Sigmoid colon (tissue), 7 donors: ENCODE results near the gene SLC16A8. TPM values are rescaled to one million over a fixed set of nuclear protein-coding genes. Genes with fewer than 3 reads are reported as not detected.

Experiments
- DNase-seq: peaks from one replicate; pipeline ENCODE4 v3.0.0-alpha.2; 2019
- H3K27ac ChIP-seq, 4 donors: fragments of 200-600 bp; sonication (generic); one replicate each; pipeline ENCODE4 v1.5.1; 2016 to 2019; ENCODE audit warnings: mild to moderate bottlenecking in 1 of 4
- H3K27me3 ChIP-seq, 3 donors: fragments of 200-600 bp; sonication (generic); one replicate each; pipeline ENCODE4 v1.5.1; 2019; ENCODE audit warnings: mild to moderate bottlenecking in 1 of 3
- H3K36me3 ChIP-seq, 4 donors: fragments of 200-600 bp; sonication (generic); one replicate each; pipeline ENCODE4 v1.5.1; 2016 to 2019
- H3K4me1 ChIP-seq, 4 donors: fragments of 200-600 bp; sonication (generic); one replicate each; pipeline ENCODE4 v1.5.1; 2017 to 2019
- H3K4me3 ChIP-seq, 4 donors: fragments of 200-600 bp; sonication (generic); one replicate each; pipeline ENCODE4 v1.5.1; 2017 to 2019; ENCODE audit warnings: mild to moderate bottlenecking in 2 of 4, moderate library complexity in 1 of 4
- H3K9me3 ChIP-seq, 4 donors: fragments of 200-600 bp in 3 of 4; sonication (generic) in 3 of 4; one replicate each; pipeline versions ENCODE4 v1.5.1 to v1.6.1; 2013 to 2019
- CTCF ChIP-seq, 4 experiments: fragments of 450-650 bp in 3 of 4; fragments of 200-600 bp in 1 of 4; IDR thresholded peaks; one replicate each; pipeline ENCODE4 v1.5.1; 2016 to 2019; ENCODE audit warnings: antibody characterized with exemption in 4 of 4, mild to moderate bottlenecking in 3 of 4, moderate library complexity in 2 of 4
- EP300 ChIP-seq, 4 donors: sonication (generic); formaldehyde crosslinking; IDR thresholded peaks; one replicate each; pipeline ENCODE4 v1.6.1; 2017; ENCODE audit warnings: antibody characterized with exemption in 4 of 4
- POLR2A ChIP-seq, 2 donors: fragments of 450-650 bp; IDR thresholded peaks; one replicate each; pipeline ENCODE4 v1.6.1; 2016; ENCODE audit warnings: antibody characterized with exemption in 2 of 2, mild to moderate bottlenecking in 2 of 2, moderate library complexity in 2 of 2
- POLR2AphosphoS5 ChIP-seq, 4 donors: sonication (generic); formaldehyde crosslinking; IDR thresholded peaks; one replicate each; pipeline ENCODE4 v1.6.1; 2017; ENCODE audit warnings: antibody characterized with exemption in 4 of 4
- WGBS, 2 donors: extraction: QIAGEN DNeasy Blood & Tissue Kit; methylation state at CpG; one replicate each; pipeline ENCODE4 v1.1.7; 2013; 5-methylcytosine and 5-hydroxymethylcytosine counted together
- intact Hi-C: fragments of 100-400 bp; cut with DNase I; formaldehyde crosslinking; loops from one replicate; pipeline ENCODE4 v1.15.1; 2023
- polyA plus RNA-seq, 3 donors: library from polyadenylated mRNA; stranded (reverse); fragments of 200-250 nt; gene quantifications; one replicate each; pipeline ENCODE4 v1.2.3, GENCODE V29; 2013
- total RNA-seq, 4 donors: library from RNA; depleted of rRNA; stranded (reverse); fragments of >200 nt; gene quantifications; one replicate each; pipeline ENCODE4 v1.1.0, GENCODE V29; 2016
- donor health status: healthy with polysubstance abuse.
- donor health status: Bipolar disorder and iron deficiency.
- donor health status: healthy.

The SLC16A8 gene
- total and polyA plus RNA-seq, 7 donors: 0.20 to 0.71 (median 0.55) TPM; not detected in 4

- Histone ChIP-seq H3K36me3 (no peaks in the 10 kb centered on the region), H3K4me1 (peaks cover 0 to 10% (median 0%) of the 10 kb centered on the region in 4 donors), H3K27ac (peak overlapping the region in 3 of 4 donors; percentile 43 to 65 (median 56)), H3K4me3 (no peak overlapping the region), H3K27me3 (no peaks in the 10 kb centered on the region), H3K9me3 (no peaks in the 10 kb centered on the region)
- no peak for DNase-seq
- TF ChIP-seq CTCF (IDR thresholded peaks at IDR 0.05): no peak
- peak in 1 of 2 donors; percentile 31 for TF ChIP-seq POLR2A (IDR thresholded peaks at IDR 0.05)
- TF ChIP-seq POLR2AphosphoS5 (IDR thresholded peaks at IDR 0.05): peak in 2 of 4 donors; percentile 52 to 71
- TF ChIP-seq EP300 (IDR thresholded peaks at IDR 0.05): no peak
- intact Hi-C loops: loop anchor here (5.0 to 10.0 kb wide), 3 partner anchors 52 to 455 kb away; partner anchors contain the start of gene DDX17
- WGBS, 2 donors: 47 to 78% methylated on average over 20 of the region's 20 CpGs
Observed at GRCh38 chr22:38049812-38050619, 34.0 kb downstream of the SLC16A8 start.

DNA sequence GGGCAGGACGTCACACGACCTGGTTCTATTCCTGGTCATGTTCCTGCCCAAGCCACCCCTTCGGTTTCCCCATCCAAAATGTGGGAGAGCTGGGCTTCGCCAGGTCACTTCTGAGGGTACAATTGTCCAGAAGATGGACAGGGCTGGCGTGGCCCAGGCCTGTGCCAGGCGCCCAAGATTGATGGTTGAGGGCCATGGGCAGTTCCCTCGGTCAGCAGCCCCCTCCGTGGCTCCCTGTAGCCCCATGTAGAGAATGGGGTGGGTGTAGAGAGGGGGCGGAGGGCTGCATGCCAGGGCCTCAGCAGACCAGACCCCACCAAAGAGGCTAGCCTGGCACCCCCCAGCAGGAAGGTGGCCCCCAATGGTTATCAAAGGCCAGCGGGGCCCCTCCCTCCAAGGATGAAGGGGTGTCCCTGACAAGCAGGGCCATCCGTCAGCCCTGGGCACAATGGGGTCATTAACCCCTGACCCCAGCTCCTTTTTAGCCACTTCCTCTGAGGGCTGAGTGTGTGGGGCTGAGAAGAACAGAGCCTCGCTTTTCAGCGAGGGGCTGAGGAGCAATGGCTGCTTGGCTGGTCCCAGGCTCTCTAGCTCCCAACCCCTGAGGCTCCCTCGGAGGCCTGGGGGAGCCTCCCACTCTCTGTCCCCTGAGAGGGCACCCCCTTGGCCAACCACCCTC is 37.8 kb downstream of the SLC16A8 start:
- H3K4me3 ChIP-seq: no peak overlapping the region
- intact Hi-C loops: no loop called here
- H3K36me3 ChIP-seq: no peaks in the 10 kb centered on the region
- TF ChIP-seq POLR2AphosphoS5 (IDR thresholded peaks at IDR 0.05) (no peak), CTCF (IDR thresholded peaks at IDR 0.05) (no peak), EP300 (IDR thresholded peaks at IDR 0.05) (no peak)
- H3K27ac ChIP-seq: peak overlapping the region in 3 of 4 donors; percentile 10 to 22 (median 17)
- no peaks in the 10 kb centered on the region for H3K9me3 ChIP-seq
- 81 to 84% methylated on average over 14 of the region's 14 CpGs for WGBS, 2 donors
- no peaks in the 10 kb centered on the region for H3K27me3 ChIP-seq
- no peak for DNase-seq
- no peaks in the 10 kb centered on the region for H3K4me1 ChIP-seq

DNA sequence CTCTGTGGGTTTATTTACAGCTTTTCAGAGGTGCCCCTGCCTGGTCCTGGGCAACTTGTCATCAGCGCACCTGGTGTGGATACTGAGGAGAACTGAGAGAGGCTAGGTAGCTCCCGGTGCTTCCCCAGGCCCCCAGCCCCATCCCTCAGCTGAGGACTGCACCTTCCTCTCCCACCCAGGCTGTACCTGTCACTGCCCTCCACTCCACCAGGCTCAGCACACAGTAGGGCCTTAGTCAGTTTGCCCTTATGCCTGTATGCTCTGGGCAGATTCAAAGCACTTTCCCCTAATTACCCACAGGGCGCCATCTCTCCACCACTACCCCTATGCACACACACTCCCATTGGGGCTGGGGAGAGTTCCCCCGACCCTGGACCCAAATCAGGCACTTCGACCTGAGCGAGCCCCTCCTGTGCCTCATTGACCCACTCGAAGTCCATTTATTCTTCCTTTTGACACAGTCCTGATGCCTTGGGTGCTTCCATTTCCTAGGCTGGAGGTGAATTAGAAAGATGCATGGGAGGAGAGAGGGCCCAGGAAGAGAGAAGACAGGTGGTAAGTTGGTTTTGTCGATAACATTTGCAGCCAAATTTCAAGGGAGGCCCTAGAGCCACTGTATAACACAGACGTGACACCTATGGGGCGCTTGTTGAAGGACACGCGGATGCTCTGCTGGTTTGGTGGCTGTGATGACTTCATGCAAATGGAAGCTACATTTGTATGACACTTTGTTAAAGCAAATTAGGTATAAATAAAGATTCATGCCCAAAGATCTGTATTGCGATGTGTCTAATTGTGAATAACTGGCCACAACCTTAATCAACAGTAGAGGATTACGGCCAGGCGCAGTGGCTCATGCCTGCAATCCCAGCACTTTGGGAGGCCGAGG is 40.6 kb downstream of the SLC16A8 start:
- no peak for DNase-seq
- Histone ChIP-seq H3K27ac (peak overlapping the region in 1 of 4 donors; percentile 17), H3K4me1 (peaks cover 0 to 5% (median 0%) of the 10 kb centered on the region in 4 donors), H3K9me3 (no peaks in the 10 kb centered on the region), H3K27me3 (no peaks in the 10 kb centered on the region), H3K36me3 (no peaks in the 10 kb centered on the region), H3K4me3 (no peak overlapping the region)
- intact Hi-C loops: no loop called here
- 90 to 94% methylated on average over 16 of the region's 16 CpGs for WGBS, 2 donors
- TF ChIP-seq POLR2A (IDR thresholded peaks at IDR 0.05) (no peak), POLR2AphosphoS5 (IDR thresholded peaks at IDR 0.05) (no peak), CTCF (IDR thresholded peaks at IDR 0.05) (no peak), EP300 (IDR thresholded peaks at IDR 0.05) (no peak)

DNA sequence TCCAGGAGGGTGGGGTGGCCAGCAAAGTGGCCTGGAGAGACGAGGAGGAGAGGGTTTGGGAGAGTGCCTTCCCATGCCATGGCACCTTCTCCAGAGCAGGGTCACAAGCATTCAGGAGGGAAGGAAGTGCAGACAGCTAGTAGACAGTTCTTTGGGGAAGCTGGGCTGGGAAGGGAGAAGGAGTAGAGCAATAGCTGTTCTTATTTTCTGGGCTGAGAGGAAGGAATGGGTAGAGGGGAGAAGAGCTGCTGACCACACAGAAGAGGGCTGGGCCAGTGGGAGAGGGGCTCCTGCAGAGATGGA is 41.5 kb downstream of the SLC16A8 start:
- Histone ChIP-seq H3K36me3 (no peaks in the 10 kb centered on the region), H3K9me3 (no peaks in the 10 kb centered on the region), H3K4me3 (no peak overlapping the region), H3K27ac (peak overlapping the region in 3 of 4 donors; percentile 14 to 35 (median 17)), H3K4me1 (peaks cover 0 to 5% (median 0%) of the 10 kb centered on the region in 4 donors), H3K27me3 (no peaks in the 10 kb centered on the region)
- no peak for DNase-seq
- intact Hi-C loops: no loop called here
- WGBS, 2 donors: 48 to 70% methylated on average over 1 of the region's 1 CpG
- TF ChIP-seq POLR2A (IDR thresholded peaks at IDR 0.05): no peak
